ENCODE measurements around the gene ZNF615. TPM values are rescaled to one million over a fixed set of nuclear protein-coding genes. Genes with fewer than 3 reads are reported as not detected.
A peak's percentile ranks its signal among the peaks of the same experiment; 100 is the strongest.
"Not testable (repeated sequence)": the region's sequence is repeated elsewhere in the genome, so short reads cannot be mapped to it uniquely, and the experiment has no call there.

The ZNF615 gene
- total RNA-seq = 4.4 TPM

DNA sequence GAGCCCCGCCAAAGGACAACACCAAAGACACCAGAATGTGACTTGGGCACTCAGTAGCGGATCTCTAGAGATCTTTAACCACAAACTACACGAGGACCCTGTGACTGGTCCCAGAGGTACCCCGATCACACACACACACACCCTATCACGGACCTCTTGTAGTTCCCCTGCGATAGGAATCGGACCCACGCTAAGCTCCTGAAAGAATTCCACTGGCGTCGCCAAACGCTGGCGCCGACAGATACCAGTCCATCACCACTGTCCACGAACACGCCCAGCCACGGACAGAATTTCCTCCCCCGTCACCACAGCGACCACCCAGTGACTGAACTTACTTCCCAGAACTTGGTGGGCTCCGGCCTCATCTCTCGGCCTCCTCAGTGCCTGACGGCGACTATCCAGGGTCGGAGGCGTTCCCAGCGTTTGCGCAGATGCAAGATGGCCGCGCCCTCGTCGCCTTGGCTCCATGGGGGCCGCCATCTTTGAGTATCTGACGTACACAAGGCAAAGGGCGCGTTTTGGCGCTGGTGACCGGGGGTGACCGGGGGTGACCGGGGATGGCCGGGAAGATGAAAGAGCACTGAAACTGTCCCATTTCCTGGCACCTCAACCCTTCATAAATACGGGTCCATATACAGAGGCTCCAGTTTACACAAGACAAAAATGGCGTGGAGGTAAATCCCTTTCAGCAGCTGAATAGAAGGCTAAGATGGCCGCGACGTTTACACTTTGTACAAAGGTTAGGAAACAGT lies at the start of gene ZNF615:
Gene ZNF615, minus strand, starts transcription at position 406 of the 752 bp plus-strand sequence. CDS start 4,500 bp downstream, outside the sequence.
- peak; percentile 100 for ATAC-seq
- peak; percentile 93 for DNase-seq (ENCODE audit: low spot score)

DNA sequence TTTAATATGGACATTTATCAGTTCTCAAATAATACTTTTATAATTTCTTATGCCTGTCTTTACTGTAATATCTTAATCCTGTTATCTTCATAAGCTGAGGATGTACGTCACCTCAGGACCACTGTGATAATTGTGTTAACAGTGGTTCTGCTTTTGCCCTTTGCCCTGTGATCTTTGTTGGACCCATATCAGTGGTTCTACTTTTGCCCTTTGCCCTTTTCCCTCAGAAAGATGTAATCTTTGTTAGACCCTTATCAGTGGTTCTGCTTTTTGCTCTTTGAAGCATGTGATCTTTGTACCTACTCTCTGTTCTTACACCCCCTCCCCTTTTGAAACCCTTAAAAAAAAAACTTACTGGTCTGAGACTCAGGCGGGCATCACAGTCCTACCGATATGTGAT lies 48.5 kb upstream of the ZNF615 start:
- ATAC-seq; DNase-seq (ENCODE audit: low spot score): not testable (repeated sequence)

DNA sequence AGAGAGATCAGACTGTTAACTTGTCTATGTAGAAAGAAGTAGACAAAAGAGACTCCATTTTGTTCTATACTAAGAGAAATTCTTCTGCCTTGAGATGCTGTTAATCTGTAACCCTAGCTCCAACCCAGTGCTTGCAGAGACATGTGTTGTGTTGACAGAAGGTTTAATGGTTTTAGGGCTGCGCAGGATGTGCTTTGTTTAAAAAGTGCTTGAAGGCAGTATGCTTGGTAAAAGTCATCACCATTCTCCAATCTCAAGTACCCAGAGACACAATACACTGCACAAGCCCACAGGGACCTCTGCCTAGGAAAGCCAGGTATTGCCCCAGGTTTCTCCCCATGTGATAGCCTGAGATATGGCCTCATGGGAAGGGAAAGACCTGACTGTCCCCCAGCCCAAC lies 43.7 kb upstream of the ZNF615 start:
- DNase-seq (ENCODE audit: low spot score); ATAC-seq: not testable (repeated sequence)

DNA sequence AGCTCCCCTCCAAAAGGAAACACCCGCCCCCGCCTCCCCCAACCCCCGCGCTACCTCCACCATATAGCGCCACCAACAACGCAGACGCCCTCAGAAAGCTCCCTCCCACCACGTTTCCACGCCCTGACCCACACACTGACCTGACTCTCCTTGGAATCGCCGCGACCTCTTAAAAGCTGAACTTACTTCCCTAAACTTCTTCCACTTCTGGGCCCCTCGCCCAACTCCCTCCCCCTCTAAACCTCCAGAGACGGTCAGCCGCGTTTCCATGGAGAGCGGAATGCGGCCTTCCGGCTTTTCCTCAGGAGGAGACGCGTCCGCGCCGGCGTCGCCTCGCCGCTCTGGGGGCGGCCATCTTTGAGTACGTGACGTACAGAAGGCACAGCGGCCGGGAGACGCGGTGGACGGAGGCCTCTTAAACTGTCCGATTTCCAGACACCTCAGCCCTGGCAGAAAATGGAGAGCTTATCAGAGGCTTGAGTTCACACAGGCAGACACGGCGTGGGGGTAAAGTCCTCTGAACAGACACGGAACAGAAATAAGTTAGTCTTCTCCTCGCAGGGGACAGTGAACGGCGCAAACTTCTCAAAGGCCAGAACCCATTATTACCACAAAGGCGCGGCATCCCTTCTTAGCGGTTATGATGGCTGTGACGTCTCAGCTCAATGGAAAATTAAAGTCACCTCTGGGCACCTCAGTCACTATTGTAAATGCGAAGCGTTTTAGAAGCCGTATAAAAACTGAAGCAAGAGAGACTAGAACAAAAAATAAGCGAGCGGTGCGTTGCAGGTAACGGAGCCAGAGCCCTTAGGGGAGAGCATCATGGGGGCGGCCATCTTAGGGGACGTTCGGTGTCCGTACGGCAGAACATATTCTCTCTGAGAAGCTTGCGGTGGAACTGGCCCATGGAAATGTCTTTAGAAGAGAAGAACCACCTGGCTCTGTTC lies 40.8 kb upstream of the ZNF615 start, which contains the start of gene ZNF432:
Gene ZNF432, minus strand, starts transcription at position 284 of the 947 bp plus-strand sequence. CDS start 1,970 bp downstream, outside the sequence.
- DNase-seq (ENCODE audit: low spot score) (peak; percentile 92), ATAC-seq (peak; percentile 98)

DNA sequence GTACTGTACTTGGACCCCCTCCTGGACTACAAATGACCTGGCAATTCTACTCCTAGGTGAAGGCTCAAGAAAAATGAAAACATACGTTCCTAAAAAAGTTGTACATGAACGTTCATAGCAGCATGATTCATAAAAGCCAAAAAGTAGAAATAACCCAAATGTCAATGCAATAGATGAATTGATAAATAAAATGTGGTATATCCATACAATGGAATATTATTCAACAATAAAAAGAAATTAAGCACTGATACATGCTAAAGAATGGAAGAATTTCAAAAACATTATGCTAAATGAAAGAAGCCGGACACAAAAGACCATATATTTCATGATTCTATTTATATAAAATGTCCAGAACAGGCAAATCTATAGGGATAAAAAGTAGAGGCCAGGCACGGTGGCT lies 31.2 kb upstream of the ZNF615 start:
- no peak for ATAC-seq
- no peak for DNase-seq (ENCODE audit: low spot score)

DNA sequence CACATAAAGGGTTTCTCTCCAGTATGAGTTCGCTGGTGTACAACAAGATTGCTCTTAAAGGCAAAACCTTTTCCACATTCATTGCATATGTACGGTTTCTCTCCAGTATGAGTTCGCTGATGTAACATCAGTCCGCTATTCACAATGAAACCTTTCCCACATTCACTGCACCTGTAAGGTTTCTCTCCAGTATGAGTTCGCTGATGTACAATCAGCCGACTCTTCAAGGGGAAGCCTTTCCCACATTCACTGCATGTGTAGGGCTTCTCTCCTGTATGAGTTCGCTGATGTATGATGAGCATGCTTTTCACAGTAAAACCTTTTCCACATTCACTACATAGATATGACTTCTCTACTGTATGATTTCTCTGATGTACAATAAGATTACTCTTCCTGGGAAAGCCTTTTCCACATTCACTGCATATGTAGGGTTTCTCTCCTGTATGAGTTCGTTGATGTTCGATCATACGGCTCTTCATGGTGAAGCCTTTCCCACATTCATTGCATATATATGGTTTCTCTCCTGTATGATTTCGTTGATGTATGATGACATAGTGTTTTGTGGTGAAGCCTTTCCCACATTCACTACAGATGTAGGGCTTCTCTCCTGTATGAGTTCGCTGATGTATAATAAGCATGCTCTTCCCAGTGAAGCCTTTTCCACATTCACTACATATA lies 26.2 kb upstream of the ZNF615 start:
- DNase-seq (ENCODE audit: low spot score) (no peak), ATAC-seq (no peak)

DNA sequence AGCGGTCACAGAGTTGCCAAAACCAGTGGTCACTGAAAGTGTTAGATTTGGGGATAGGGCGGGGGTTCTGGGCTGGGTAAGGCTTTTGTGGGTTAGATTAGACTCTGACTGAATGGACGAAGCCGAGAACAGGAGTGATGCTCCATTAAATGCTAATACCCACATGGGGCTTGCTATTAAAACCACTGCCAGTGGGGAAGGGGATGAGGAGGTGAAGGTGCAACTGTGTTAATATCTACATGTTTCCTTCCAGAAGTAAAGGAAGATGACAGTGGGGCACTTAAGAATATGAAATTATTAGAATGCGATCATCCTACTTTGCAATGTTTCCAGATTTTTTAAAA lies 20.7 kb upstream of the ZNF615 start:
- DNase-seq (ENCODE audit: low spot score) = no peak
- peak; percentile 39 for ATAC-seq

DNA sequence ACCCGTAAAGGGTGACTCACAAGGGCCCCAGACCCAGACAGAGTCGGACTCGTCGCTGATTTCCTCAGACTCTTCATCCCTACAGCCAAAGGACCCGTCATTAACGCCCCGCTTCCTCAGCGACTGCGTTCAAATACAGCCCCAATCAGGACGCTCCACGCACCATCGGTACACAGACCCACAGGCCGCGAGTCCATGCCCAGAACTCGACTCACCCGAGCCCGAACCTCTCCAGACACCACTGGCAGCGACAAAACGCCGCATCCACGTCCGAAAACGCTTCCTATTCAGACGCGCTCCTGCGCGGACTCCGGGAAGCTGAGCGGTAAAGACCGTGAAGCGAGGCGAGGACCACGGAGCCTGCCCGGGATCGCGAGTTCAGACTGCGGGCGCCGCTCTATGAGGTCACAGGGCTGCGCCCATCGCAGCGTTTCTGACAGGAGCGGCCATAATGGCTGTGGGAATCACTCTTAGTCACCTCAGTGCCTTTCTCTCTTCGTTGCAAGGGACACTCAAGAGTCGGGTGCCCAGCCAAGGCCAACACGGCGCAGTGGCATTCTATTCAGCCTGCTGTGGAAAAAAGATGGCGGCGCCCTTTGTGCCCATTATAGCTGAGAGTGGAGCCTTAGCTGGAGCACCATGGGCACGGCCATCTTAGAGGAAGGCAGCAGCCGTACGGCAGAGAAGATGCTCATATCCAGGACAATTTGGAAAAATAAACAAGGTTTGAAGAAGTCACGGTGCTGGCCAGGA lies 20.2 kb upstream of the ZNF615 start, which contains the start of gene ZNF614:
Gene ZNF614, minus strand, starts transcription at position 353 of the 753 bp plus-strand sequence. CDS start 2,634 bp downstream, outside the sequence.
- ATAC-seq (peak; percentile 97), DNase-seq (ENCODE audit: low spot score) (peak; percentile 87)

DNA sequence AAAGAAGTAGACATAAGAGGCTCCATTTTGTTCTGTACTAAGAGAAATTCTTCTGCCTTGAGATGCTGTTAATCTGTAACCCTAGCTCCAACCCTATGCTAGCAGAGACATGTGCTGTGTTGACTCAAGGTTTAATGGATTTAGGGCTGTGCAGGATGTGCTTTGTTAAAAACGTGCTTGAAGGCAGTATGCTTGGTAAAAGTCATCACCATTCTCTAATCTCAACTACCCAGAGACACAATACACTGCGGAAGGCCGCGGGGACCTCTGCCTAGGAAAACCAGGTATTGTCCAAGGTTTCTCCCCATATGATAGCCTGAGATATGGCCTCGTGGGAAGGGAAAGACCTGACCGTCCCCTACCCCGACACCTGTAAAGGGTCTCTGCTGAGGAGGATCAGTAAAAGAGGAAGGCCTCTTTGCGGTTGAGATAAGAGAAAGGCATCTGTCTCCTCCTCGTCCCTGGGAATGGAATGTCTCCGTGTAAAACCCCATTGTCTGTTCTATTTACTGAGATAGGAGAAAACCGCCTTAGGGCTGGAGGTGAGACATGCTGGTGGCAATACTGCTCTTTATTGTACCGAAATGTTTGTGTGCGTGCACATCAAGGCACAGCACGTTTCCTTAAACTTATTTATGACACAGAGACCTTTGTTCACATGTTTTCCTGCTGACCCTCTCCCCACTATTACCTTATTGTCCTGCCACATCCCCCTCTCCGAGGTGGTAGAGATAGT lies 18.4 kb upstream of the ZNF615 start:
- ATAC-seq; DNase-seq (ENCODE audit: low spot score): not testable (repeated sequence)

DNA sequence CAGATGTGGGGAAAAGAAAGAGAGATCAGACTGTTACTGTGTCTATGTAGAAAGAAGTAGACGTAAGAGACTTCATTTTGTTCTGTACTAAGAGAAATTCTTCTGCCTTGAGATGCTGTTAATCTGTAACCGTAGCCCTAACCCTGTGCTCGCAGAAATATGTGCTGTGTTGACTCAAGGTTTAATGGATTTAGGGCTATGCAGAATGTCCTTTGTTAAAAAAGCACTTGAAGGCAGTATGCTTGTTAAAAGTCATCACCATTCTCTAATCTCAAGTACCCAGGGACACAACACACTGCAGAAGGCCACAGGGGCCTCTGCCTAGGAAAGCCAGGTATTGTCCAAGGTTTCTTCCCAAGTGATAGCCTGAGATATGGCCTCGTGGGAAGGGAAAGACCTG lies 16.5 kb upstream of the ZNF615 start:
- ATAC-seq = not testable (repeated sequence)

DNA sequence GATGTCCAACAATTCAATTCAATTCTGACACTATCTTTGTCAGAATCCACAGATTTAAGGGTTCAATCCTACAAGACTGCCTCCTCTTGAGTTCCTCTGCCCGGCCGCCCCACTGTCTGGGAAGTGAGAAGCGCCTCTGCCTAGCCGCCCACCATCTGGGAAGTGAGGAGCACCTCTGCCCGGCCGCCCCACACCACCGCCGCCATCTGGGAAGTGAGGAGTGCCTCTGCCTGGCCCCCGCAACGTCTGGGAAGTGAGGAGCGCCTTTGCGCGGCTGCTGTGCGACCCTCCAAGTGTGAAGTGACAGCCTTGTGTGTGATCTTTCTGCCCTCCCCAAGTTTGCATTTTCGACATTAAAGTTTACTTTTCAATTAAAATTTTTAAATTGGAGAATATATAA lies 14.2 kb upstream of the ZNF615 start:
- ATAC-seq = no peak
- no peak for DNase-seq (ENCODE audit: low spot score)

More for the DNA sequence above, 16.5 kb upstream of the ZNF615 start:
- not testable (repeated sequence) for DNase-seq (ENCODE audit: low spot score)

DNA sequence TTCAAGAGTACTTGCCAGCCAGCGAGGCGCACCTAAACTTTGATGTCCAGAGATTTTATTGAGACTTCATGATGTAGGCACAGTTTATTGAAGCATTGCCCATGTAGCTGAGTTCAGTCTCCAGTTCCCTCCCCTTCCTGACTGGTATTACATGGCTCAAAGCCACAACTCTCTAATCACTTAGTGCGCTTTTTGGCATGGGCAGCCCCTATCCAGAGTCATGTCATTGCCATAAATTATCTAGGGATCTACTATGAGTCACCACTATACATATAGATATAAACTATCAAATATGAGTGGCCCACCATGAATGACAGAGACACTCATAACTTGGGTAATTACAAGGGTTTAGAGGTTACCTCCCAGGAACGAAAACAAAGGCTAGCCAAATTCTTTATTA lies 12.5 kb upstream of the ZNF615 start:
- ATAC-seq = no peak
- DNase-seq (ENCODE audit: low spot score) = no peak

DNA sequence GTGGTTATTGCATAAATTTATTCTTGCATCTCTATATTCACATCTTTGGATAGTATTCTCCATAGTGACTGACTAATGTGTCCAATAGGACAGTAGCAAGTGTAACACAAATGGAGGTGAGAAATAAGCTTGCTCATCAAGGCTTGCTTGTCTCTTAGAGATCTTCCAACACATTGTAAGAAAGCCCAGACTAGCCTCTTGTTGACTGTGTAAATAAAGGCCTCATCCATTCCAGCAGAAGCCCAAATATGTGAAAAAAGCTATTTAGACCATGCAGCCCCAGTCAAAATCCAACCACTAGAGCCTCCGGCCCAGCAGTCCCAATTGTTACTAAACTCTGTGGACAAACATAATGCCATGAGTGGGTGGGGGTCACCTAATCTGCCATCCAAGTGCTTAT lies 2.7 kb upstream of the ZNF615 start:
- ATAC-seq (no peak), DNase-seq (ENCODE audit: low spot score) (no peak)

DNA sequence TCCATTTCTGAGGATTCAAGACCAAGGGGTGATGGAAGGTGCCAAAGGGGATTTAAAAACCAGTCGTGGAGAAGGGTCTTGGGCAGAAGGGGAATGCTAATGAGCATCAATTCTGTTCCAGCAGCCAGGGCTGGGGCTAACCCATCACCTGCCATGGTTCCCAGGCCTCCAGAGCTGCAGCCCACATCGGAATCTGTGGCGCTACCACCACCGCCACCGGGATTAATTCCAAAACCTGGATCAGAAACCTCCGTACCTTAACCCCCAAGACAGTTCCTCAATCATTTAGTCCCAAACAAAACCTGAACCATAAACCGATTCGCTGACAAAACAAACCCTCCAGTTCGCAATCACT lies 583 bp downstream of the ZNF615 start:
- peak; percentile 10 for ATAC-seq
- no peak for DNase-seq (ENCODE audit: low spot score)

DNA sequence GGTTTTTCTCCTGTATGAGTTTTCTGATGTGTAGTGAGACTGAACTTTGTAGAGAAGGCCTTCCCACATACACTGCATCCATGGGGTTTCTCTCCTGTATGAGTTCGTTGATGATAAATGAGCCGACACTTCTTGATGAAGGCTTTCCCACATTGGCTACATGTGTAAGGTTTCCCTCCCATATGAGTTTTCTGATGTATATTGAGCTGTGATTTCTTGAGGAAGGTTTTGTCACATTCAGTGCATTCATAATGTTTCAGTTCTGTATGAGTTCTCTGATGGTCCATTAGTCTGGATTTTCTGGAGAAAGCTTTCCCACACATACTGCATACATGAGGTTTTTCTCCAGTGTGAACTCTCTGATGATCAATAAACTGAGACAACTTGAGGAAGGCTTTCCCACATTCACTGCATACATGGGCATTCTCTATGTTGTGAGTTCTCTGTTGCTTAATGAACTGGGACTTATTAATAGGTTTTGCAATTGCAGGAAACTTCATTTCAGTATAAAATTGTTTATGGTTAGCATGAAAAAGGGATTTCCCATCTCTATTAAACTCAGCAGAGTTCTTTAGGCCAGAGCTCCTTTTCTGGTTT lies 13.9 kb downstream of the ZNF615 start:
- ATAC-seq (no peak), DNase-seq (ENCODE audit: low spot score) (no peak)

DNA sequence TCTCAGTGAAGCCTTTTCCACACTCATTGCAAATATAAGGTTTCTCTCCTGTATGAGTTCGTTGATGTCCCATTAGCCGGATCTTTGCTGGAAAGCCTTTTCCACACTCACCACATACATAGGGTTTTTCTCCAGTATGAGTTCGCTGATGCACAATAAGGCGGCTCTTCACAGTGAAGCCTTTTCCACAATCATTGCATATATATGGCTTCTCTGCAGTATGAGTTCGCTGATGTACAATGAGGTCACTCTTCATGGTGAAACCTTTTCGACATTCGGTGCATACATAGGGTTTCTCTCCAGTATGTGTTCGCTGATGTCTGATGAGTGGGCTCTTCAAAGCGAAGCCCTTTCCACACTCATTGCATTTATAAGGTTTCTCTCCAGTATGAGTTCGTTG lies 14.6 kb downstream of the ZNF615 start:
- DNase-seq (ENCODE audit: low spot score) (no peak), ATAC-seq (no peak)

DNA sequence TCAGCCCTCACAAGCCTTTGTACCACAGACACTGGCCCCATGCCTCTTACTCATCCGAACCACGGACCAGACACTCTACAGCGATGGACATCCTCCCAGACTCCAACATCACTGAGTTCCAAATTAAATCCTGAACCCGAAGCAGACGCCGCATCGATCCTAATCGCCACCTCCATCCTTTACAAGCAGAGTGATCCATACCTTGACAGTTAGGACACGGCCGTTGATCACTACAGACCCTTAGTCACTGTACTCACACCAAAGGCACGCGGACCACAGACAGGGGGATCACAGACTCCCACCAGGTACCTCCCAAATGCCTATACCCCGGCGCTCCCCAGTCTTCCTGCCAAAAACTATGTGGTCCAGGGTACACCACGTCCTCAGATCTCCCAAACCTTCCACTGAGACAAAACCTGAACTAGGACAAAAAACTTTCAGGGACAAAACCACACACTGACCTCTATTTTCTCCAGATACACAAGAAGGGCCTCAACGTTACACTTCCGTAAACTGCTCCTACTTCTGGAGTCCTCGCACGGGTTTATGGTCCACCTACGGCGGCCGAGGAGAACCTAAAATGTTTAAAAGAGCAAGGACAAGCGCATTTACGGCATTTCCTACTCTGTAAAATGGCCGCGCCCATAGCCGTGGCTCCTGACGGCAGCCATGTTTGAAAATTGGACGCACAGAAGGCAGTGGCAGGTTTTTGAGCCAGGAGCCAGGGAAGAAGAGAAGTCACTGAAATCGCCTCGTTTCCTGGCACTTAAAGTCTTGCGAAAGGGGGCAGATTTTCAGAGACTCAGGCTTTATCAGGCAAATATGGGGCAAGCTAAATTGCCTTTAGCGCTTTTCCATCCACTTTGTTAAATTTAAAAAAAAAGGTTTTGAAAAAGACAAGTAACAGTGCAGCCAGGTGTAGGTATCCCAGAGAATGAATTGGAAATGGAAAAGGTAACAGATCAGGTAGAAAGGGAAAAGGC lies 21.4 kb downstream of the ZNF615 start, which contains the start of gene ZNF350:
Gene ZNF350, minus strand, starts transcription at position 532 of the 983 bp plus-strand sequence. CDS start 12,480 bp downstream, outside the sequence.
- ATAC-seq = peak; percentile 100
- DNase-seq (ENCODE audit: low spot score) = peak; percentile 97

DNA sequence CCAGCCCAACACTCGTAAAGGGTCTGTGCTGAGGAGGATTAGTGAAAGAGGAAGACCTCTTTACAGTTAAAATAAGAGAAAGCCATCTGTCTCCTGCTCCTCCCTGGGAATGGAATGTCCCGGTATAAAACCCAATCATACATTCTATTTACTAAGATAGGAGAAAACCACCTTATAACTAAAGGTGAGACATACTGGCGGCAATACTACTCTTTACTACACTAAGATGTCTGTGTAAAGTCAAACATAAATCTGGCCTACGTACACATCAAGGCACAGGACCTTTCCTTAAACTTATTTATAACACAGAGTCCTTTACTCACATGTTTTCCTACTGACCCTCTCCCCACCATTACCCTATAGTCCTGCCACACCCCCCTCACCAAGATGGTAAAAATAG lies 24.6 kb downstream of the ZNF615 start:
- ATAC-seq (no peak), DNase-seq (ENCODE audit: low spot score) (no peak)
